ENCODE data around the gene ADGRD1. TPM values are rescaled to one million over a fixed set of nuclear protein-coding genes. Genes with fewer than 3 reads are reported as not detected.

ADGRD1 gene
- total RNA-seq, 1 donor from 2014 or later, result 1.9 TPM

DNA sequence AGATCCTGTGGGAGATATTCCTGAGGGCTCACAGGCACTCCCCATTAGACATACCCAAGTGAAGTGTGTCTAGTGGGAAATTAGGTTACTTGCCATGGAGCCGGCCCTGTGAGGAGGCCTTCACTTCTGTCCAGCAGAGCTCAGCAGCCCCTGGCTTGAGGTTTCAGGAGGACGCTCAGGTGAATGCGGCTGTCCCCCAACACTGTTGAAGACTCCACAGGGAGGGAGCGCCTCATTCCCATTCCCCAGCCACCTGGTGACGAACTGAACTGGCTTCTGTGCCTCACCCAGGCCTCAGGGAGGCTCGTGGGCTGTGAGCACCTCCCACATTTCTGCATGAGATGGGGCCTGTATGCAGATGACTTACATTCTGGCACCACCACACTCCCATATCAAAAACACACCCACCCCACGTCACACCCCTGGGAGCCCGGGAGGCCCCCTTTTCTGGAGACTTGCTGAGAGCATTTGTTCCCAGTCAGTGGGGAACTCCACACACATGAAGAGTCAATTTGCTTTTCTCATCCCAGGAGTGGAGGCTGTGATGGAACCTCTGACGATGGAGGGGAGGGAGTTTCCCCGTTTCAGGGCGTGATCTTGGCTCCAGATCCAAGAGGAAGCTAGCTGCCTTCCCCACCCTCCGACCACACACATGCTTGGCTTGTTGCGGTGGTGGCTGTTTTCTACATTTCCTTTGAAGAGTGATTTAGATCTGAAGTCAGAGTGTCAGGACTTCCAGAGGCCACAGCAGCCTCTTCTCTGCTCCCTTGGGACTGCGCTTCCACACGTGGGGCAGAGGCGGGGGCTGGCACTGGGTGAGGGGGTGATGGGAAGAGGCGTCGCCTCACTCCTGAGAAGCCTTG lies 120.7 kb downstream of the ADGRD1 start:
- DNase-seq, result no peak

DNA sequence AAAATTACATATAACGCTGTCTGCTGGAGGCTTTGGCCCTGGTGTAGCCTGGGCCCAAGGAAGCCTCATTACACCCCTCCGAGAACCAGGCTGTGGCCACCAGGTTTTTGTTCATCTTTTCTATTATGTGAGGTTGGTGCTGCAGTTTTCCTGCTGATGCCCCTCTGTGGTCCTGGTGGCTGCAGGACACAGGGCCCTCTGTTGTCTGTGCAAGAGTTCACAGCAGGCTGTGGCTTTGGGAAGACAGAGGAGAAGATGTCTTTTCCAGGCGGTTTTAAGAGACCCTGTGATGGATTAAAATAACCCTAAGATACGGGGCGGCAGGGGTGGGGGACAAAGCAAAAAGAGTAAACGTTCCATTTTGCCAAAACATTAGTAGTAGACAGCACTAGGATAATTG lies 121.5 kb downstream of the ADGRD1 start:
- no peak for DNase-seq

DNA sequence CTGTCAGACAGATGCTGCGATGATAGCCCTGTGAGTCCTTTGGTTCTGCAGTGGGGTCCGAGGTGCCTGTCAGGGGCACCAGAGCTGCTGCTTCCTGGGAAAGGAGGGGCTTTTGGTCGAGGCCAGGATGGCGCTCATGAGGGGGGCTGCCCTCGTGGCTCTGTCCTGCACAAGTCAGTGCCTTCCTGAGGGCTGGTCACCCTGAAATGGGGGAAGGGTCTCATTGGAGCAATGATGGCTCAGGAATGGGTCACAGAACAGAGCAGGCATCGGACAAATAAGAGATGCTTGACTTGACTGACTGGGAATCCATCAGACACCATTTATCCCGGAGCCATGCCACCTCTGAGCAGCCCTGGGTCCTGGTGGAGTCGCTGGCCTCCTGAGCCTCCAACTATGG lies 121.9 kb downstream of the ADGRD1 start:
- no peak for DNase-seq

DNA sequence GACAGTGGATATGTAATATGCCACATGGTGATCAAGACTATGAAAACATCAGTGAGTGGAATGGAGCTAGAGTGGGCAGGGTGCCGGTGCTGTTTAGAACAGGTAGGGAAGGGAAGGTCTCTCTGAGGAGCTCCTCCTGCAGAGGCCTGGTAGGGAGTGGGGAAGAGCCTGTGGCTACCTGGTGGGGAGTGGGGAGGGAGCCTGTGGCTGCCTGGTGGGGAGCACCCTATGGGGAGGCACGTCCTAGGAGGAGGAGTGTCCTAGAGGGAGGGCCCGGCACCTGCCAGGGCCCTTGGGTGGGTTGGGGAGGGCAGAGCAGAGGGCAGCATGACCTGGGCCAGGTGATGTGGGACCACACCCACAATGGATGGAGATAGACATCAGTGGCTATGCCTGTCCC lies 122.6 kb downstream of the ADGRD1 start:
- DNase-seq, result no peak

DNA sequence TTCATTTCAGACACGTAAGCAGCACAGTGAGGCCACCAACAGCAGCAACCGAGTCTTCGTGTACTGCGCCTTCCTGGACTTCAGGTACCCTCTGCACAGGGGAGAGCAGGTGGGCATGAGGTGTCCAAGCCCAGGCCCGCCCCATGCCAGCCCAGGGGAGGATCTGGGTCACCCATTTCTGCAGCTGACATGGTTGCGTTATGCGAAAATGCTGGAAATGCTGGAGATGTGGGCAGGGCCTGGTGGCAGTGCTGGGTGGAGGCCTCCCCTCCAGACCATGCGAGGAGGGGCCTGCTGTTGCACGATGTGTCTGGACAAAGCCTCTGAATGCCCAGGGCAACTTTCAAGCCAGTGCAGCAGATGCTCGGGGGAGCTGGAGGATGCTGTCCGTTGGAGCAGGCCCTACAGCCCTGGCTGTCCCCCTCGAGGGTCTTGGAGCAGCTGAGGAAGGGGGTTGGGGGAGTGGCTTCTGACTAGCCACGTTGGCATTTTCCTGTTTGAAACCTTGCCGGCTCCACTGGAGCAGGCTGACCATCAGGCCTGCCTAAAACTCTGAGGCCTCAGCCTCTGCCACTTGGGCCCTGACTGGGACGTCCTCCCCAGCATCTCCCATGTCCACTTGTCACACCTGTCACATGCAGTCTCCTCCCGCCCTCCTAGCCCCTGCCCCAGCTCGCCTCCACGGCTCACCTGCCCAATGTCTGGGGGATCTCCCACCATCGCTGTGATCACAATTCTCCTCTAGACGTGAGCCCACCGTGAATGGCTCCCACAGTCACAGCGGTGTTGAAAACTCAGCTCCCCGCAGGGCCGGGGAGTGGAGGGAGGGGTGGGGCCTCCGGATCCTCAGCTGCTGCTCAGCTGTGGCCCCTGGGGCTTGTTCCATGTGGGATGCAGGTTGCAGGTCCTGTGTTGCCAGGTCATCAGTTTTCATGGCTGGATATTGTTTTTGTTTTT lies 123.4 kb downstream of the ADGRD1 start:
- no peak for DNase-seq

DNA sequence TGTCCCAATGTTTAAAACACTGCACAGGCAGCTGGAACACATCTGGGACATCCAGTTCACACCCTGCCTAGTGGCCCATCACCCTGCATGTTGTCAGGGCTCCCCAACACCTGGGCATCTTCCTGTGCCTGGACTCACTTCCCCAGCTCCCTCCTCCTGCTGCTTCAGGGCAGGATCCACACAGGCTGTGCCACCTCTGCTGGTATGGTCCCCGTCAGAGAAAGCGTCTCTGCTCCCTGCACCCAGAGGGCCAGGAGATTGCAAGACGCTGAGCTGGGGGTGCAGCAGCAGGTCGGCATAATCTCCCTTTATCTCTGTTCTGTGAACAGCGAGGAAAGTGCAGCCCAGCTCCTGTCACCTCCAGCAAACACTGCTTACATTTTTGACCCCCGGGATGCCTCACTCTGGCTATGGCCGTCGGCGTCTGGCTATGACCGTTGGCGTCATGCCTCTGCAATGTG lies 124.3 kb downstream of the ADGRD1 start:
- no peak for DNase-seq

DNA sequence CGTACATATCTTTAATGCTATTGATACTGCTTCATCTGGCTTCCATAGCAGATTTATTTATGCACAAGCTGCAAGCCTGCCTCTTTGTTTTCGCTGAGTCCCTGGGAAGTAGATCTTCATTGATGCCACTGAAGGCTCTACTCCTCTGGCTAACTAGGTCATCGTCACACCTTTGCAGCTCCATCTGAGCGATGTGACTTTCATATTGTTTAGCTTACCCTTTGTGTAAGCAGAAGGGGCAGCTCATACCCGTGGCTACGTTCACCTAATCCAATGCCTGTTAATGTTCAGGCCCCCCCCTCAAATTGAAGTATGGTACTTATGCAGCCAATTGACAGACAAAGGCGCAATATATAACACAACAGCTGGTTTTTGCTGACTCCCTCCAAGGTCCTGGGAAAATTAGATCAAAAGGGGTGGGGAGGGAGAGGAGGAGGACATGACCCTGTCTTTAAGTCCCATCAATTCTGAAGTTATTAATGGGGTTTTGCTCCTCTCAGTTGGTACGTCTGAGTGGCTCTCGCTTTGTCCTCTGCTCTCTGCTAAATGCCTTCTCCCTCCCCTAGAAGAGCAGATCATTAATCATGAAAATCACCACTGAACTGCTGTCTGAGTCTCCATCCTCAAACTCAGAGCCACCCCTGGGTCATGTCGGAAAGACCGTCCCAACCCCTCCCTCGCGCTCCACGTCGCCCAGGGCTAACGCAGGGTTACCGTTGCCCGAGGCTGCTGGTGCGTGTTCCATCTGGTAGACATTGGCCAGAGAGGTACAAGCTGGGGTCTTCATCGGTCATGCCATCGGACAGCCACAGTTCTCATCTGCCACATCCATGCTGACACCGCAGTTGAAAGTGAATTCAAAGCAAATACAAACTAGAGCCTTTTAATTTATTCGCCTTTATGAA lies 128.8 kb downstream of the ADGRD1 start:
- DNase-seq, result no peak

DNA sequence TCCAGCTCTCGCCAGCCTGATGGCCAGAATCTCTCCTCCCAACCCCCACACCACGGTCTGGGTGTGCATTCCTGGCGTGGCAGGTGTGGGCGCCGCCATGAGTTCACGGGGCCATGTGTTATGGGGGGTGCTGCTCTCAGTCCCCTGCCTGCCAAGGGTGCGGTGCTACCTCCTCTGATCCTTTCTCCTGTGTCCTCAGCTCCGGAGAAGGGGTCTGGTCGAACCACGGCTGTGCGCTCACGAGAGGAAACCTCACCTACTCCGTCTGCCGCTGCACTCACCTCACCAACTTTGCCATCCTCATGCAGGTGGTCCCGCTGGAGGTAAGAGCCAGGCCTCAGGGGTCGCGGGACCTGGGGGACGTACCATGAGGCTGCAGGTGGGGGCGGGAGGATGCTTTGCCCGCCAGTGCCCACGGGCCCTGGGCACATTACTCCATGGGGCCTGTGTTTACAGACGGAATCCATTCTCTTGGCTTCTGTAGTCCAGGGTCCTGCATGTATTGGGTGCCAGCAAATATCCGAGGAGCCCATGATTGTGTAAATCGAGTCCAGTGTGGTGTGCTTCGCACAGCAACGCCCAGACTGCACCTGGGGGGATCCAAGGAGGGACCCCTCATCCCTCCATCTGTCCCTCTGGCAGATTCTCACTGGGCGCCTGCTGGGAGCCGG lies 130.8 kb downstream of the ADGRD1 start:
- DNase-seq, result no peak

DNA sequence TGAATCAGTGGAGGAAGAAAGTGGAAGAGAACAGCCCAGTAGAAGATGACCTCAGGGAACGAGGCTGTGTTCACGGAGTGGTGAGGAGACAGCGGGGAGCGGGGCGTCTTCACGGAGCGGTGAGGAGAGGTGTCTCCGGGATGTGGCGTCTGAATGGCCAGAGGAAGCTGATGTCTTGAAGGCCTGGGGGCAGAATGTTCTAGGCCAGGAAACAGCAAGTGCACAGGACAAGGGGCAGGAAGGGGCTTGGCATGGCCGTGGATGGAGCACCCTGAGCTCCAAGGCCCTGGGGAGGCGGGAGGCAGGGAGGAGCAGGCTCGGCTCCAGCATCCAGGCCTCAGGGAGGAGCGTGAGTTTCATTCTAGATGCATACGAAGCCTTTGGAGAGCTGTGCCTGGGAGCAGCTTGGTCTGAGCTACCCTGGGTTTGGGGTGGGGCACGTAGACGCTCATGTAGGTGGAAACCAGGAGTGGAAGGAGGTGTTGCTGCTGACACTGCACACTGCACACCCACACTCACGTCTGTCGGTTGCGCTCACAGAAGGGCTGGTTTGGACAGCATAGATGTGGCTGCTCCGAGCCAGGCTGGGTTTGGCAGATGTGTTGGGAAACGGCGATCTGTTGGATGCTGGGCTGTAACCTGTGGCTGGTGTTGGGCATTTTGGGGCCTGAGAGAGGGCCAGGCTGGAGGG lies 131.6 kb downstream of the ADGRD1 start:
- DNase-seq, result no peak

DNA sequence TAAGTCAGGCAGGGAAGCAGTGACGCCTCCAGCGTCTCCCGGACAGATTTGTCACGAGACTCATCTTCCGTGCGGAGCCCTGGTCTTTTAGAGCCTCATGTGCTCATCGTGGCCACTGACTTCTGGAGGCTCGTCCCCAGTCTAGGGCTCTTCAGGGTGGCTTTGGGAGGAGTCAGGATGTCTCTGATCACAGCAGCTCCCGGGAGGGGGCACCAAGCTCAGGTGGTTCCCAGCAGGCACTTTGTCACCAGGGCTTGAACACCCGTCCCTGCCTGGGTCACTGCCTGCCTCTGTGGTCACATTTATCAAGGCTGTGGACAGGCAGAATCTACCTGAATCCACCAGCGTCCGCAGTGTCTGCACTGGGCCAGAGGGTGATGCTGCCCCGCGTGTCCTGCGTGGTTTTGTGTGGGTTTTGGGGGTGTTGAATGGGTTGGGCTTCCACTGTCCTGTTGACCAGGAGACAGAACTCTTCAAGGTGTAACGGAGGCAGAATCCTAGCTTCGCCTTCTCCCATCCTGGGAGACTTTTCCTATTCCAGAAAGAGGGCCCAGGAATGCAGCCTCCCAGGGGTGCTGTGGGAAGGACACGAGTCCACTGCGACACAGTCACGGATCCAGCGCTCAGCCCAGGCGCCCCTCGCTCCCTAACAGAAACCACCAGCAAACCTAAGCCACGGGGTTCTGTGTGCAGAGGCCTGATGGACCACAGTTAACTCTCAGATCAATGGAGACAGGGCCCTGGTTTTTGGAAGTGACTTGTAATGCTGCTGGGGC lies 132.3 kb downstream of the ADGRD1 start:
- no peak for DNase-seq

DNA sequence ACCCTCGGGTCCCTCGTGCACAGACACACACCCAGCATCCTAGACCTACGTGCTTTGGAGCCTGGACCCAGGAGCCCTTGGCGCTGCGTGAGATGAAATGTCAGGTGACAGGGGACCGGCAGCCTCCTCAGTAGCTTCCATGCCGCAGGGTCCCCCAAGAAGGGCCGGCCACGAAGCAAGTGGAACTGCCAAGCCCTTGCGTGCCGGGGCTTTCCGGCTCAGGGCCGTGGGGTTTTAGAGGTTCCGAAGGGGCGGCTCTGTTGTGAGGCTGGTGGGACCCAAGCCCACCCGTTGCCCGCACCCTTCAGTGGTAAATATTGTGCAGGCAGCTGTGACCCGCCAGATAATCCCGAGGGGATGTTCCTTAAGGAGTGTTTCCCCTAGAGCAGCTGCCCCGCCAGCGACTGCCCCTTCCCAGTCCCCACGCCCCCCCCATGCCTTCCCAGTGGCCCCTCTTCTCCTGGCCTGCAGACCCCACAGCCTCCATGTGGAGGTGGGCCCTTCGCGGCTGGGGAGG lies 133.7 kb downstream of the ADGRD1 start:
- DNase-seq, result no peak

DNA sequence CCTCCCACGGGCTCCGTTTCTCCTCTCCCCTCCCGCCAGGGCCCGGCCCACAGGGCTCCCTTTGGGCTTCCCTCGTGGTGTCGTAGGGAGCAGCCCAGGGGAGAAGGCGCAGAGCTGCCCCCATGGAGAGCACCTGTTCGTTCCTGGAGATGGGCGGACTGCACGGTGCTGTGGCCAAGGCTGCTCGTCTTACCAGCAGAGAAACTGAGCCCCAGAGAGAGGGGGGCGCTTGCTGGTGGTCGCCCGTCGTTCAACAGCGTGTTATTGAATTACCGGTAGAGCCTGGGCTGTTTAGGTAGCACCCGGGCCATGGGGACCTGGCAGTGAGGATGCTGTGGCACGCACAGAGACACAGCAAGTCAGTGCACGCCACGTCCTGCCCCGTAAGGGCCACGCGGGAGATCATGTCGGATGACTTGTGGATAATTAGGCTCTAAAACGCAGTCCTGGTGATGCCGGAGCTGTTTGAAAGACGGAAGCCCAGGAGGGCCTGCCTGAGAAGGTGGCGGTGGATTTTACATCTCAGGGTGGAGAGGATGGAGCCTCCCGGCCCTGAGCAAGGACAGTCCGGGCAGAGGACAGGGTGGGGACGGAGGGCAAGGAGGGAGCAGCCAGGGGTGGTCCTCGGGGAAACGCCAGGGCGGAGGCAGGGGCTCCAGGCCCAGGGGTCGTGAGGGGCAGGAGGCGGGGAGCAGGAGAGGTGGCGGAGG lies 134.4 kb downstream of the ADGRD1 start:
- no peak for DNase-seq

DNA sequence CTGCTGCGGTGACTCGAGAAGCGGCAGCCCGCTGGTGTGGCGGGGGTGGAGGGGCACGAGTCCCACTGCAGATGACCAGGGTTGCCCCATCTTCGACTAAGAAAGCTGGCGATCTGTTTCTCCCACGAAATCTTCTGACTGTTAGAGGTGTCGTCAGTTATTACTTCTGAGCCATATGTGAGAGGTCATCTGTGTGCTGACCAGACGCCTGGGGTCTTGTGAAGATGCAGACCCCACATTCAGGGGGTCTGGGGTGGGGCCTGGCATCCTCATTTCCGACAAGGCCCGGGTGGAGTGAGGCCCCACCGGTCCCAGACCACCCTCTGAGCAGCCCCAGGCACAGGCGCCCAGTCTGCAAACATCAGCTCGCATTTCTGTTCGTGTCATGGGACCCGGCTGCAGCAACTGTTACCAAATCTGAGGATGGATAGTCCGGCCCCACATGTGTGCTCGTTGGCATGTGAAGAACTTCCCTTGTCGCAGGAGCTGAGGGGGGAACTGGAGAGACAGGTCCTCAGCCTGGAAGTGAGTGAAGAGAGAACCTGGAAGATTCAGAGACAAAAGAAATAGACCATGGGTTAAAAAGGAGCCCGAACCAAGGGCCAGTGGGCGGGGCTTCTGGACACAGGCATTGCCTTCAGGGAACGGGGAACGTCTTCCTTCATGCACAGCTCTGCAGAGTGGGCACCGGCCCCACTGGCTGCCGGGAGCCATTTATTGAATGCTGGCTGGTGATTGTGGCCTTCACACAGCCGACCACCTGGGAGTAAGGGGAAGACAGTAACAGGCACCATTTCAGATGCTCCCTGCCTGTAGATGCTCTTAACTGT lies 135.2 kb downstream of the ADGRD1 start:
- no peak for DNase-seq

DNA sequence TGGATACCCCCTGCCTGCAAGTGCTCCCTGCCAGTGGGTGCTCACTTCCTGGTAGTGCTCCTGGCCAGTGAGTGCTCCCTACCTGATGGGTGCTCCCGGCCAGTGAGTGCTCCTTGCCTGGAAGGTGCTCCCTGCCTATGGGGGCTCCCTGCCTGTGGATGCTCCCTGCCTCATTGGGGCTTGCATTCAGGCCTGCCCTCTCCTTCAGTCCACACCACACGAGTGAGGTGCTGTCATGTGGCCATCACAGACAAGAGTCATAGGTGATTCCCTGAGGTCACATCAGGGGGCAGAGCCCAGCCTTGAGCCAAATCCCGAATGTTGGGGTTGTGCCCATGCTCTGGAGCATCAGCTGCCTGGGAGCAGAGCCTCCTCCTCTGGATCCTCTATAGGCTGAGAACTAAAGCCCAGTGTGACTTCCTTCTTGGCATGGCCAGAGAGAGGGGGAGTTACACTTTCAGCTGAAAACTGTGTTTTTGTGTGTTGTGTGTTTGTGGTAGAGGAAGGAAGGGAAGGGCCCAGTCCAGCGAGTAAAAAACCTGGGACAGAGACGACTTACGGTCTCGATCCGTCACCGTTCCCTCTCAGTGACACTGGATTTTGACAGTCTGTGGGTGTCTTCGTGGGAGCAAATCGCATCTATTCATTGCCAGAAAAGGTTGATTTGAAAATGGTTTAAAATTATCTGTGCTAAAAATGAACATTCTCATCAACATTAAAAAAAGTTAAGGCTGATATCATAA lies 136.0 kb downstream of the ADGRD1 start:
- DNase-seq, result no peak

DNA sequence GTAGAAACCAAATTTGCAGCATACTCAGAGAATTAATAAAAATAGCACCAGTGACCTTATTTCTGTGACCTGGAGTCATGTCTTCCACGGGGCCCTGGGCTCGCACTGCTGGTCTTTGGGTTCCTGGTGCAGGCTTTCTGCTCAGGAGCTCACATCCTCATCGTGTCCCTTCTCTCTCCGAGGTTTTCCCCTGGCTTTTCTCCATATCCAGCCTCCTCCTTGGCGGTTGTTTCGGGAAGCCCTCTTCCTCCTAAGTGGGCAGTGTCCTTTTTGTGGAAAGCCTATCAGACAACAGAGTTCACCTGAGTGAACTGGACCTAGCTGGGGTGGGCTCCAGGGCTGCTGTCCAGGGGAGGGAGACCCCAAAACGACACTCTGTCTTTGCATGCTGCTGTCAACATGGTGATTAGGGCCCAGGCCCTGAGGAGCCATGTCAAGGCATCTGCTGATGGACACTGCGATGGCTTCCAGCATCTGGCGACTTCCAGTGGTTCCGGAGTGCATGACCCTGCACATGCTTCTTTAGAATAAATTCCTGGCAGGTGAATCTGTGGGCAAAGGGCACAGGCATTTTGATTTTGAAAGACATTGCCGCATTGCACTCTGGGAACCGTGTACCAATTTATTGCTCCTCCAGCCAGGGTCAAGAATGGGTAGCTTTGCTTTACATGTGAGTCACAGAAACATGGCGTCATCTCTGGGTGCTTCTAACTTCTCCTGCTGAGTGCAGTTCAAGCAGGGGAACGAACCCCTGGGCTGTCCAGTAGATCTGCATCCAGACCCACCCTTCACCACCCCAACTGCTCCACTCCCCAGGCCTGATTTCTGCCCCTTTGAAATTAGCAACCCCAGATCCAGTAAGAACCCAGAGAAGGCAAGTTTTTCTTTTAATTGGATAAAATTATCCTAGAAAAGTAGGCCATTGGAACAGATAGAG lies 136.8 kb downstream of the ADGRD1 start:
- no peak for DNase-seq

DNA sequence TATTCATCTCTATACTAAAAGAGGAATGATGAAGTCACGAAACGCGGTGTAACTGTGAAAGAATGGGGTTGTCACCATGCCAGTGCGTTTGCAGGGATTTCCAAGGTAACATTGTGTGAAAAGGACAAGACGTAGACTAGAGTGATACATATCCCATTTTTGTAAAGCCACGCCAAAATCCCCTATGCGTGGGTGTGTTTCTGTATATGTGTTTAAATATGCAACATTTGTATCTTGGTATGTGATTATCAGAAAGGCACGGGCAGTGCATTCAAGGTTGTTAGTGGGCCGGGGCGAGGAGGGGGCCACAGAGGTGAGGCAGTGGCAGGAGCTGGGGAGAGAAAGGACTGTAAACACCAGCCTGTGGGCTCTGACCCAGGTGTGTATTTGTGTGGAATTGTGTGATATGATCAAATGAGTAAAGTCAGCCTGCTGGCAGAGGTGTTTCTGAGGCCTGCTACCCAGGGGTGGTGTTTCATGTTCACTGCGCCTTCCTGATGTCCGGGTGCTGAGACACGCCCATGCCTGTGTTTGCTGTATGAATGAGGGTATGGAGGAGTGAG lies 137.8 kb downstream of the ADGRD1 start:
- peak; percentile 31 for DNase-seq
